DOHH2 (cell line): ENCODE results near the gene MINAR1.

ENCODE experiments used
- H3F3A ChIP-seq: fragments of 200-600 bp; sonication (generic), shearing (Covaris generic); 2 replicates; pipeline ENCODE4 v1.6.0; 2016; ENCODE audit warnings: antibody characterized with exemption, mild to moderate bottlenecking; ENCODE audit not compliant: control insufficient read depth, insufficient read depth
- H3K27ac ChIP-seq: fragments of 200-600 bp; sonication (generic); 2 replicates; pipeline ENCODE4 v1.5.1; 2014; ENCODE audit warnings: low read depth, mild to moderate bottlenecking, low read length, moderate library complexity
- H3K27me3 ChIP-seq: fragments of 200-600 bp; sonication (generic); 2 replicates; pipeline ENCODE4 v1.6.1; 2014; ENCODE audit warnings: mild to moderate bottlenecking, low read length, mixed read lengths; ENCODE audit not compliant: control insufficient read depth
- H3K36me3 ChIP-seq: fragments of 200-600 bp; sonication (generic); 2 replicates; pipeline ENCODE4 v1.6.1; 2014; ENCODE audit warnings: mild to moderate bottlenecking, low read length, moderate library complexity, mixed read lengths; ENCODE audit not compliant: control insufficient read depth
- H3K4me1 ChIP-seq: fragments of 200-600 bp; sonication (generic); 2 replicates; pipeline ENCODE4 v1.6.1; 2014; ENCODE audit warnings: mild to moderate bottlenecking, low read length, mixed read lengths; ENCODE audit not compliant: control insufficient read depth
- H3K4me2 ChIP-seq: fragments of 200-600 bp; sonication (generic); 2 replicates; pipeline ENCODE4 v1.6.0; 2014; ENCODE audit warnings: mild to moderate bottlenecking, low read length, moderate library complexity
- H3K4me3 ChIP-seq: fragments of 200-600 bp; sonication (generic); 2 replicates; pipeline ENCODE4 v1.5.1; 2014; ENCODE audit warnings: mild to moderate bottlenecking, low read length, mixed read lengths
- H3K79me2 ChIP-seq: fragments of 200-600 bp; sonication (generic); 2 replicates; pipeline ENCODE4 v1.6.1; 2014; ENCODE audit warnings: mild to moderate bottlenecking, low read length, mixed read lengths; ENCODE audit not compliant: control insufficient read depth
- H3K9me2 ChIP-seq: fragments of 200-600 bp; sonication (generic); replicated peaks from 2 replicates; pipeline ENCODE4 v1.6.1; 2014; ENCODE audit warnings: mild to moderate bottlenecking, low read length, mixed read lengths; ENCODE audit not compliant: control insufficient read depth
- H3K9me3 ChIP-seq: fragments of 200-600 bp; sonication (generic); 2 replicates; pipeline ENCODE4 v1.6.1; 2014; ENCODE audit warnings: antibody characterized with exemption, low read length, mixed read lengths; ENCODE audit not compliant: control insufficient read depth, insufficient read depth
- H4K20me1 ChIP-seq: fragments of 200-600 bp; sonication (generic); 2 replicates; pipeline ENCODE4 v1.6.0; 2014; ENCODE audit warnings: low read depth, mild to moderate bottlenecking, antibody characterized with exemption, low read length, moderate library complexity; ENCODE audit not compliant: control insufficient read depth, insufficient read depth
- EZH2phosphoT487 ChIP-seq: fragments of 200-600 bp; sonication (generic); IDR thresholded peaks from 2 replicates; pipeline ENCODE4 v1.6.1; 2017; ENCODE audit warnings: borderline replicate concordance, mild to moderate bottlenecking, antibody characterized with exemption, low read length, moderate library complexity, mixed read lengths
- TF ChIP-seq, protein P1 (sequence below): fragments of 200-600 bp; sonication (generic); IDR thresholded peaks from one replicate; pipeline ENCODE4 v1.5.1; 2014; ENCODE audit warnings: antibody characterized with exemption, mild to moderate bottlenecking, low read depth, low read length; ENCODE audit not compliant: poor library complexity, severe bottlenecking

Gene MINAR1

DNA sequence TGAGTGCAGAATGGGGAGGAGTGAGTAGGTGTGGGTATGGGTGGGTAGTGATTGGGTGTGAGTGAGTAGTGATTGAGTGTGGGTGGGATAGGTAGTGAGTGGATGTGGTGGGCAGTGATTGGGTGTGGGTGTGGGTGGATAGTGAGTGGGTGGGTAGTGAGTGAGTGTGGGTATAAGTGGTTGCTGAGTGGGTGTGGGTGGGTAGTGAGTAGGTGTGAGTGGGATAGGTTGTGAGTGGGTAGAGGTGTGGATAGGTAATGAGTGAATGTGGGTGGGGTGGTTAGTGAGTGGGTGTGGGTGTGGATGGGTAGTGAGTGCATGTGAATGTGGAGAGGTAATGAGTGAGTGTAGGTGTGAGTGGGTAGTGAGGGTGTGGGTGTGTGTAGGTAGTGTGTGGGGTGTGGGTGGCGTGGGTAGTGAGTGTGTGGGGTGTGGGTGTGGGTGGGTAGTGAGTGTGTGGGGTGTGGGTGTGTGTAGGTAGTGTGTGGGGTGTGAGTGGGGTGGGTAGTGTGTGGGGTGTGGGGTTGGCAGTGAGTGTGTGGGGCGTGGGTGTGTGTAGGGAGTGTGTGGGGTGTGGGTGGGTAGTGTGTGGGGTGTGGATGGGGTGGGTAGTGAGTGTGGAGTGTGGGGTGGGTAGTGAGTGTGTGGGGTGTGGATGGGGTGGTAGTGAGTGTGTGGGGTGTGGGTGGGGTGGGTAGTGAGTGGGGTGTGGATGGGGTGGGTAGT lies 5.3 kb downstream of the MINAR1 start:
- no peak overlapping the region for H3K4me3 ChIP-seq
- H3F3A ChIP-seq, result no peaks in the 10 kb centered on the region
- H3K4me2 ChIP-seq, result no peak overlapping the region
- no peaks in the 10 kb centered on the region for H3K9me2 ChIP-seq
- H3K27ac ChIP-seq, result no peak overlapping the region
- no peaks in the 10 kb centered on the region for H3K36me3 ChIP-seq
- H4K20me1 ChIP-seq, result no peaks in the 10 kb centered on the region
- TF ChIP-seq, protein P1, sequence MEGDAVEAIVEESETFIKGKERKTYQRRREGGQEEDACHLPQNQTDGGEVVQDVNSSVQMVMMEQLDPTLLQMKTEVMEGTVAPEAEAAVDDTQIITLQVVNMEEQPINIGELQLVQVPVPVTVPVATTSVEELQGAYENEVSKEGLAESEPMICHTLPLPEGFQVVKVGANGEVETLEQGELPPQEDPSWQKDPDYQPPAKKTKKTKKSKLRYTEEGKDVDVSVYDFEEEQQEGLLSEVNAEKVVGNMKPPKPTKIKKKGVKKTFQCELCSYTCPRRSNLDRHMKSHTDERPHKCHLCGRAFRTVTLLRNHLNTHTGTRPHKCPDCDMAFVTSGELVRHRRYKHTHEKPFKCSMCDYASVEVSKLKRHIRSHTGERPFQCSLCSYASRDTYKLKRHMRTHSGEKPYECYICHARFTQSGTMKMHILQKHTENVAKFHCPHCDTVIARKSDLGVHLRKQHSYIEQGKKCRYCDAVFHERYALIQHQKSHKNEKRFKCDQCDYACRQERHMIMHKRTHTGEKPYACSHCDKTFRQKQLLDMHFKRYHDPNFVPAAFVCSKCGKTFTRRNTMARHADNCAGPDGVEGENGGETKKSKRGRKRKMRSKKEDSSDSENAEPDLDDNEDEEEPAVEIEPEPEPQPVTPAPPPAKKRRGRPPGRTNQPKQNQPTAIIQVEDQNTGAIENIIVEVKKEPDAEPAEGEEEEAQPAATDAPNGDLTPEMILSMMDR, result no peak
- no peak for TF ChIP-seq EZH2phosphoT487
- no peaks in the 10 kb centered on the region for H3K79me2 ChIP-seq
- no peaks in the 10 kb centered on the region for H3K4me1 ChIP-seq
- H3K27me3 ChIP-seq, result no peaks in the 10 kb centered on the region
- no peaks in the 10 kb centered on the region for H3K9me3 ChIP-seq

DNA sequence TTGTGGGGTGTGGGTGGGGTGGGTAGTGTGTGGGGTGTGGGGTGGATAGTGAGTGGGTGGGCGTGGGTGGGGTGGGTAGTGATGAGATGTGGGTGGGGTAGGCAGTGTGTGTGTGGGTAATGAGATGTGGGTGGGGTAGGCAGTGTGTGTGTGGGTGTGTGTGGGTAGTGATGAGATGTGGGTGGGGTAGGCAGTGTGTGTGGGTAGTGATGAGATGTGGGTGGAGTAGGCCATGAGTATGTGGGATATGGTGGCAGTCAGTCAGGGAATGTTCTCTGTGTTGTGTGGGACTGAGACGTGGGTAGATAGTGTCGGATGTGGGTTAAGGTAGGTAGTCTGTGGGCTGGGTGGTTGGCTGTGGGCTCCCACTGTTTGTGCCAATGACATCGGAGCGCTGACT lies 7.1 kb downstream of the MINAR1 start:
- Histone ChIP-seq H3K9me2 (no peaks in the 10 kb centered on the region), H3K79me2 (no peaks in the 10 kb centered on the region), H3K9me3 (no peaks in the 10 kb centered on the region), H3F3A (no peaks in the 10 kb centered on the region), H4K20me1 (no peaks in the 10 kb centered on the region), H3K4me3 (no peak overlapping the region), H3K36me3 (no peaks in the 10 kb centered on the region), H3K27ac (no peak overlapping the region), H3K27me3 (no peaks in the 10 kb centered on the region), H3K4me1 (no peaks in the 10 kb centered on the region), H3K4me2 (no peak overlapping the region)
- TF ChIP-seq, protein P1, result no peak
- TF ChIP-seq EZH2phosphoT487, result no peak

DNA sequence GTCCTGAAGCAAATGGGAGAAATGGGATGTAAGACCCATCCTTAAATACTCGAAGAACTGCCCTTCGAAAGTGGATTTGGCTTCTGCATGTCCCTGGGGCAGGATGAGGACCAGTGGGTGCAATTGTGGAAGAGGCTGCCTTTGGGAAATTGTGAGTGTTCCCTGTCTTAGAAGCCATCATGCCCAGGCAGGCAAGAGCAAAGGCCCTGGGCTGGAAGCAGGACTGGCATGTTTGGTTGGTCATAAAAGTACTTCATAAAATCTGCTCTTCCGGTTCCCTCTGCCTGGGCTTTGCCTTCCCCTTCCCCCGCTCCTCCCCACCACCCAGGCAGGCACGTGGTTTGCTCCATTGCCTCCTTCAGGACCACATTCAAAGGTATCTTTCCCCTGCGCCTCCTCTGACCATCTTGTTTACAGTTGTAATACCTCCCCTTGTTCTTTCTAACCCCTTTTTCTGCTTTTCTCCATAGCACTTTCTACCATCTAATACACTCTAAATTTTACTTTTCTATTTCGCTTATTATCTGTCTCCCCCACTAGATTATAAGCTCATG lies 8.3 kb downstream of the MINAR1 start:
- no peak for TF ChIP-seq EZH2phosphoT487
- TF ChIP-seq, protein P1, result no peak
- Histone ChIP-seq H4K20me1 (no peaks in the 10 kb centered on the region), H3K4me2 (no peak overlapping the region), H3K27ac (no peak overlapping the region), H3K79me2 (no peaks in the 10 kb centered on the region), H3K9me2 (no peaks in the 10 kb centered on the region), H3K27me3 (no peaks in the 10 kb centered on the region), H3K9me3 (no peaks in the 10 kb centered on the region), H3K36me3 (no peaks in the 10 kb centered on the region), H3K4me1 (no peaks in the 10 kb centered on the region), H3K4me3 (no peak overlapping the region), H3F3A (no peaks in the 10 kb centered on the region)
